ENCODE measurements around the gene ZFP90.

ZFP90 gene

DNA sequence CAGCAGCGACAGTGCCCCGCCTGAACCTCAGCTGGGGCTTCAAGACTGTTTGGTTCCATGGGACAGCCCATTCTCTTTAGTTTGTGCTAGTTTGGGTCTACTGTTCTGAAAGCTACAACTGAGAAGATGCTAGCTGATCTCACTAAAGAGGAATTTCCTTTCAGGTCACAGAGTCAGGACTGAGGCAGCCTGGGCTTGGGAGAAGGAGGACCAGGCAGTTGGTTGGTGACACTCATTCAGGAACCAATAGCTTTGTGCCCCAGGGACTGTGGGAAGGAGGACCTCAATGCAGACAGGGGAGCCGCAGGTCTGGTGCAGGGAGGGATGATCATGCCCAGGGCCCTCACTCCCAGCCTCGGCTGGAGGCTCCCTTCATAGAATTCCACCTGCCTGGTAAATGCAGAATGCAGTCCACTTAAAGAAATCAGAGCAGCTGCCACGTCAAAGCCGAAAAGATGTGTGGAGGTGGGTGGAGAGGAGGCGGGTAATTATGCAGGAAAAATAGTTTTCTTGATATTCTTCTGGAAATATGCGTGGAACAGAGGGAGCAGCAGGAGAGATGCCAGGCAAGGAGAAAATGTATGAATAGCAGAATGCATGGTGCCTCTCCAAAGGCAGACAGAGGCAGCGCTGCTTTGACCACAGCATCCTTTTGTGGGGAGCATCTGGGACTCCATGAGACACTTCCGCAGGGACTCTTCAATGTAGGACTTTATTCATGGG lies 32.6 kb upstream of the ZFP90 start:
- peaks cover 0 to 8% of the 10 kb centered on the region in 2 donors for H3K4me1 Mint-ChIP-seq (ENCODE audit: low read depth in 2 of 2)
- DNase-seq (no peak), ATAC-seq (replicated peaks) (no peak)
- H3K36me3 Mint-ChIP-seq (ENCODE audit: insufficient read depth) = no peaks in the 10 kb centered on the region
- H3K27ac Mint-ChIP-seq = no peak overlapping the region
- no peak overlapping the region for H3K4me3 Mint-ChIP-seq
- no peaks in the 10 kb centered on the region for H3K9me3 Mint-ChIP-seq
- H3K27me3 Mint-ChIP-seq = peaks cover 14 to 28% of the 10 kb centered on the region in 2 donors

DNA sequence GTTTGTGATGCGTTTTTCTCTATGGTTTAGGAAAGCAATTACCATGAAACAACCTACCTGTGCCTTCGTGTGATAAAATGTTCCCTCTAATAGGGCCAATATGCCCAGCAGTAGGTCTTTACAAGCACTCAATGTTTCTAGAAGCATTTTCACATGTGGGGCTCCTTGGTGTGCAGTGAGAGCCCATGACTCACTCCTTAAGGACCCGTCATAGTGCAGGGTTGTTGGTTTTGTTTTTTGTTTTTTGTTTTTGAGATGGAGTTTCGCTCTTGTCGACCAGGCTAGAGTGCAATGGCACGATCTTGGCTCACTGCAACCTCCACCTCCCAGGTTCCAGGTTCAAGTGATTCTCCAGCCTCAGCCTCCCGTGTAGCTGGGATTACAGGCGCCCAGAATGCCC lies 31.1 kb upstream of the ZFP90 start:
- peaks cover 14 to 28% of the 10 kb centered on the region in 2 donors for H3K27me3 Mint-ChIP-seq
- no peaks in the 10 kb centered on the region for H3K36me3 Mint-ChIP-seq (ENCODE audit: insufficient read depth)
- H3K4me1 Mint-ChIP-seq (ENCODE audit: low read depth in 2 of 2) = peaks cover 0 to 8% of the 10 kb centered on the region in 2 donors
- DNase-seq = no peak
- ATAC-seq (replicated peaks) = no peak
- H3K9me3 Mint-ChIP-seq = no peaks in the 10 kb centered on the region
- no peak overlapping the region for H3K4me3 Mint-ChIP-seq
- H3K27ac Mint-ChIP-seq = no peak overlapping the region

DNA sequence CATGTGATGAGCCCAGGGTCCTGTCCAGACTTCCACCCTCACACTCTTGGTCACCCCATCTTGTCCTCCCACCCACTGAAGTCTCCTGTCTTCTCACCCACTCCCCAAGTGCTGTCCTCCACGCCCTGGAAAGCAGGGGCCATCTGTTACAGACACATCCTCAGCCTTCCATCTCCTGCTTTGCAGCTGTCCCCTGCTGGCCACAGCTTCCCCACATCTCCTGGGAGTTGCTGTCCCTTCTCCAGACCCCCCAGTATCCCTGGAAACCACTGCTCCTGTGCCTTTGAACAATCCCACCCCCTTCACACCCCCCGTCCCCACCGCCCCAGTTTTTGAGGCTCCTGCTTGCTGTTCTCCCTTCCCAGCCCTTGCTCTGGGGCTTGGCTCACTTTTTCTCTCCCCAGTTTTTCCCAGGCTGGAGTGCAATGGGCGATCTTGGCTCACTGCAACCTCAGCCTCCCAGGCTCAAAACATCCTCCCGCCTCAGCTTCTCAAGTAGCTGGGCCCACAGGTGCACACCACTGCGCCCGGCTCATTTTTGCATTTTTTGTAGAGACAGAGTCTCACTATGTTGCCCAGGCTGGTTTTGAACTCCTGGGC lies 30.4 kb upstream of the ZFP90 start:
- Mint-ChIP-seq H3K36me3 (ENCODE audit: insufficient read depth) (no peaks in the 10 kb centered on the region), H3K27ac (peak overlapping the region in 1 of 2 donors; percentile 26), H3K4me1 (ENCODE audit: low read depth in 2 of 2) (peaks cover 0 to 8% of the 10 kb centered on the region in 2 donors), H3K9me3 (no peaks in the 10 kb centered on the region), H3K27me3 (peaks cover 14 to 28% of the 10 kb centered on the region in 2 donors), H3K4me3 (no peak overlapping the region)
- no peak for ATAC-seq (replicated peaks)
- no peak for DNase-seq

DNA sequence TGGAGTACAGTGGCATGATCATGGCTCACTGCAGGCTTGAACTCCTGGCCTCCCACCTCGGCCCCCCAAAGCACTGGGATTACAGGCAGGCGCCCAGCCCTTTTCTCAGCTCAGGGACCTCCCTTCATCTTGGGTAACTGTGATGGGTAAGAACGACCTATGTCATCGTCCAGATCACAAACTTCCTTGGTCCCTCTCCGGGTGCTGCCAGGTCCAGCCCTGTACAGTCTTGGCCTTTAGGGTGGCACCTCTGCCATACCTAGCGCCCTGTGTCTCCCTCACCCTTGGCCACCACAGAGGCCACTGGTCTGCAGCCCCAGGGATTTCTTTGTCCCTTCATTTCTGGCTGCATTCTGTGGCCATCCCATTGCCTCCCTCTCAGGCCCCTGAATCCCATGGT lies 29.7 kb upstream of the ZFP90 start:
- no peak overlapping the region for H3K4me3 Mint-ChIP-seq
- peak overlapping the region in 1 of 2 donors; percentile 26 for H3K27ac Mint-ChIP-seq
- peaks cover 14 to 28% of the 10 kb centered on the region in 2 donors for H3K27me3 Mint-ChIP-seq
- H3K4me1 Mint-ChIP-seq (ENCODE audit: low read depth in 2 of 2) = peaks cover 0 to 8% of the 10 kb centered on the region in 2 donors
- no peak for DNase-seq
- ATAC-seq (replicated peaks) = no peak
- H3K36me3 Mint-ChIP-seq (ENCODE audit: insufficient read depth) = no peaks in the 10 kb centered on the region
- no peaks in the 10 kb centered on the region for H3K9me3 Mint-ChIP-seq

DNA sequence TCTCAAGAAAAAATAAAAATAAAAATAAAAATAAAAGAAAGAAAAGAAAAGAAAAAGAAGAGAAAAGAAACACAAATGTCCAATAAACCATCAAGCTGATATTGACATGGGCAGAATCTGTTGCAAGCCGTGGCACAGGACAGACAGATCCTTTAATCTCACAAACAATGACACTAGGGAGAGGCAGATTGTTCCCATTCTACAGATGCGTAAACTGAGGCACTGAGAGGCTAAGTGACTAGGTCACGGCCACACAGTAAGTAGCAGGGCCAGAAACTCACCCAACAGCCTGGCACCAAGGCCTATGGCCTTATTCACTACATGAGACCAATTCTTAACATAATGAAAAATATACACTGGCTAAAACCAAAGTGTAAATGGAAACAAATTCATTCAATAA lies 28.3 kb upstream of the ZFP90 start:
- no peak overlapping the region for H3K4me3 Mint-ChIP-seq
- H3K27me3 Mint-ChIP-seq = peaks cover 14 to 28% of the 10 kb centered on the region in 2 donors
- no peaks in the 10 kb centered on the region for H3K36me3 Mint-ChIP-seq (ENCODE audit: insufficient read depth)
- ATAC-seq (replicated peaks) (no peak), DNase-seq (no peak)
- H3K27ac Mint-ChIP-seq = no peak overlapping the region
- no peaks in the 10 kb centered on the region for H3K9me3 Mint-ChIP-seq
- peaks cover 0 to 8% of the 10 kb centered on the region in 2 donors for H3K4me1 Mint-ChIP-seq (ENCODE audit: low read depth in 2 of 2)

DNA sequence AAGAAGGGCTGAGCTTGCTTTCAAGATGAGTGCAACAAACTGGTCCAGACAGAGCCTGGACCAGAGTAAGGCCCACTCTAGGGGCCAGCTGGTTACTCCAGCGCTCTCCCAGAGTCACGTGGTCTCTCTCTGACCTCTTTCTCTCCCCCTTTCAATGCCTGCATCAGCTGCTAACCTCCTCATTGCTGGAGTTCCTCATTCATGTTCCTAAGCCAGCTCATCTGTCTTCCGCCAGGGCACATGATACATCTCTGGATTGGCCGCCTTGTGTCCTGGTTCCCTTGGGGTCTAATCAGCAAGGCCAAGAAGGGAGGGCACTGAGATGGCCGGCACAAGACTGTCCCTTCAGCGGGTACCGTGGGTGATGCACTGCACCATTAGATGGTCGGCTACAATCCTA lies 26.9 kb upstream of the ZFP90 start:
- H3K4me3 Mint-ChIP-seq = no peak overlapping the region
- H3K9me3 Mint-ChIP-seq = no peaks in the 10 kb centered on the region
- H3K27ac Mint-ChIP-seq = no peak overlapping the region
- no peak for ATAC-seq (replicated peaks)
- H3K4me1 Mint-ChIP-seq (ENCODE audit: low read depth in 2 of 2) = peaks cover 0 to 8% of the 10 kb centered on the region in 2 donors
- no peaks in the 10 kb centered on the region for H3K36me3 Mint-ChIP-seq (ENCODE audit: insufficient read depth)
- DNase-seq = no peak
- H3K27me3 Mint-ChIP-seq = peaks cover 10 to 17% of the 10 kb centered on the region in 2 donors

DNA sequence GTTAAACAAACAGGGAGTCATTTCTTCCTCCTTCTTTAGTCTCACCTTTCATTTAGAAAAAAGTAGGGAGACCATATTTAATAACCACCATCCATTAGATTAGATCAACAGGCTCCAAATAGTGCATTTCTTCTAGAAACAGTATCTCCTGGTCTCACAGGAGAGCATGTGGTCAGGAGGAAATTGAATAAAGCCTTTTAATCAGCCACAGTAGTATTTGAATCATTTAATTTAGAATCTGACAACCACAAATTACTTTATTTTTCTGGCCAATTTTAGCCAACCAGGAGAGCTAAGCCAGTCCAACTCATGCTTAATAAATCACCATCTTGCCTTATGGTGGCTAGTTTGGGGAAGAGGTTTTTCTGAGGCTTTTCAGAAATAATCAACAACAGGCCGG lies 26.3 kb upstream of the ZFP90 start:
- Mint-ChIP-seq H3K4me3 (no peak overlapping the region), H3K4me1 (ENCODE audit: low read depth in 2 of 2) (peaks cover 0 to 8% of the 10 kb centered on the region in 2 donors), H3K27me3 (peaks cover 10 to 17% of the 10 kb centered on the region in 2 donors), H3K27ac (no peak overlapping the region), H3K36me3 (ENCODE audit: insufficient read depth) (no peaks in the 10 kb centered on the region), H3K9me3 (no peaks in the 10 kb centered on the region)
- ATAC-seq (replicated peaks) (no peak), DNase-seq (no peak)

DNA sequence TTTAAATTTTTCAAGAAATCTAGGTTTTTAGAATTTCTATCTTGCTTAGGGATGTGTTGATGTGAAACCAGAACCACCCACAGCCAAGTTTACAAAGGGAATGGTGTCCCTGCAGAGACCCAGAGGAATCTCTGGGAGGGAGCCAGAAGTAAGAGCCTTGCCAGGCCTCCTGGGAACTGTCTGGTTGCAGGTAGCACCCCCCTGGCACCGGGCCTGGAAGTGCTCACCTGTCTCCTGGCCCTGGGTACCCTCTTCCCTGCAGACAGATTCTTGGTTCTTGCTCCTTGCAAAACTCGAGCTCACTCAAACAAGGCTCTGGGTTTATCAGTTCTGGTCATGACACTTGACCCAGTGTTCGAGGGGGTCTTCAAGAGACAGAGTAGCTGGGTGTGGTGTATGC lies 24.6 kb upstream of the ZFP90 start:
- H3K4me3 Mint-ChIP-seq = no peak overlapping the region
- no peak overlapping the region for H3K27ac Mint-ChIP-seq
- H3K4me1 Mint-ChIP-seq (ENCODE audit: low read depth in 2 of 2) = peaks cover 0 to 5% of the 10 kb centered on the region in 2 donors
- H3K9me3 Mint-ChIP-seq = no peaks in the 10 kb centered on the region
- ATAC-seq (replicated peaks) (no peak), DNase-seq (no peak)
- peaks cover 1 to 6% of the 10 kb centered on the region in 2 donors for H3K27me3 Mint-ChIP-seq
- H3K36me3 Mint-ChIP-seq (ENCODE audit: insufficient read depth) = no peaks in the 10 kb centered on the region

DNA sequence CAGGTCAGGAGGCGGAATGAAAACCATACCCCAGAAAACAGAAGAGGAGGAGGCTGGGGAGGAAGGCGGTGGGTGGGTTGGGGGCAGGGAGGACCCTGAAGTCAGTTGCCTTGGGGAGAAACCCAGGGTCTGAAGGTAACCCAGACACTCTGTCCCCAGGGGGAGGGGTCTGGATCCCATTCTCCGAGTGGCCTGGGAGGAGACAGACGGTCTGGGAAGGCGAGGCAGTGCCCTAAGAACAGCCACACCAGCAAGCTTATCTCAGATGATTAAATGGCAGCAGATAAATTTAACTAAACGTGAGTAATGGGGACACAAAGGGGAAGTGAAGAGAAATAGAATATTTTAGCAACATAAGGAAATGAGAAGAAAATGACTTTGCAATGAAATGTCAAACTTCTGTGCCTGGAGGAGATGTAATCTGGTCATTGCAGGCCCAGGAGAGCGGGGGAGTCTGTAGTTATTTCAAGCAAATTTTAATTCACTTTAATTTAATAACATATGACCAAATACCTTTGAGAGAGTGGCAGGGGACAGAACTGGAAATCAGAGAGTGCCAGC lies 21.4 kb upstream of the ZFP90 start:
- ATAC-seq (replicated peaks) (no peak), DNase-seq (no peak)
- Mint-ChIP-seq H3K9me3 (no peaks in the 10 kb centered on the region), H3K27me3 (no peaks in the 10 kb centered on the region), H3K36me3 (ENCODE audit: insufficient read depth) (peaks cover 7% of the 10 kb centered on the region), H3K27ac (peak overlapping the region in 1 of 2 donors; percentile 13), H3K4me3 (no peak overlapping the region), H3K4me1 (ENCODE audit: low read depth in 2 of 2) (peaks cover 8 to 9% of the 10 kb centered on the region in 2 donors)

DNA sequence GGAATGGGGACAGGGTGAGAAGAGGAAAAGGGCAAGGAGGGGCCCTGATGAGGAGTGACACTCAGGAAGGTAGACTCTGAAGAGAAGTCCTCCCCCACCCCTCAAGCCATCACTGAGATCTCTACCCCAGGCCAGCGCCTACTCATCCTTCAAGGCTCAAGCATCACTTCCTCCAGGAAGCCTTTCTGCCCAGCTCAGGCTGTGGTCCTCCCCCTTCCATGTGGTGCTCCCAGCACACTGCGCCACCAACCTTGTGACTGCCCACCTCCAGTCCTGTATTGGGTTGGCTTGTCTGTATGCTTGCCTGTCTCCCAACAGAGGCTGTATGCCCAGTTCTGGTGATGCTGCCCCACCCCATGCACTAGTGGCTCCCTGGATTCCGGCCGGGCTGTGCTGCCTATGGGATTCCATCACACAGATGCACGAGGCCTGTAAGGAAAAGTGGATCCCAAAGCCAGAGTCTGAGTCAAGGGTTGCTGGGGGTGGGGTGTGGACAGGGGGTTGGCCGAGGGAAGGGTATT lies 19.8 kb upstream of the ZFP90 start:
- peak overlapping the region in 1 of 2 donors; percentile 17 for H3K27ac Mint-ChIP-seq
- H3K27me3 Mint-ChIP-seq = peaks cover 0 to 9% of the 10 kb centered on the region in 2 donors

DNA sequence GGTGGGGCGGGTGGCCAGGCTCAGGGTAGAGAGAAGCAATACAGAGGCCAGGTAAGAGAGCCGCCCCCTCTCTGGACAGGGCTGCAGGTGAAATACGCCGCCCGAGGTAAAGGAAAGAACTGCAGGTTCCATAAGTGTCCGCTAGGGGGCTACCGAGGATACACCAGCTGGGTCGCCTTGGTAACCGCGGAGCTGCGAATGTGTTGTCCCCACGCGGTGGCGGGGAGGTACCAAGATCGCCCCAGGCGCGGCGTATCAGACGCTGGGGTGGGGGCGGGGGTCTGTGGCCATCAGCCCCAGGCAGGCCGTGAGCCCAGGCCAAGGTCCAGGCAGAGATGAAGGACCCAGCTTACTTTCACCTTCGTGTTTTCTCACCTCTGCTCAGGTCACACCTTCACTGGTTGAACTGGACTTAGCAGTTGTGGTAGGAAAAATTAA lies 18.4 kb upstream of the ZFP90 start:
- peaks cover 8 to 9% of the 10 kb centered on the region in 2 donors for H3K4me1 Mint-ChIP-seq (ENCODE audit: low read depth in 2 of 2)
- ATAC-seq (replicated peaks) (peak; percentile 98), DNase-seq (peak; percentile 88 to 89 (median 88))
- peaks cover 0 to 9% of the 10 kb centered on the region in 2 donors for H3K27me3 Mint-ChIP-seq
- no peaks in the 10 kb centered on the region for H3K9me3 Mint-ChIP-seq
- H3K36me3 Mint-ChIP-seq (ENCODE audit: insufficient read depth) = peaks cover 7% of the 10 kb centered on the region
- peak overlapping the region; percentile 67 to 68 for H3K4me3 Mint-ChIP-seq
- H3K27ac Mint-ChIP-seq = peak overlapping the region; percentile 91 to 94

More for the DNA sequence above, 19.8 kb upstream of the ZFP90 start:
- peaks cover 8 to 9% of the 10 kb centered on the region in 2 donors for H3K4me1 Mint-ChIP-seq (ENCODE audit: low read depth in 2 of 2)
- DNase-seq = no peak
- H3K4me3 Mint-ChIP-seq = no peak overlapping the region
- no peaks in the 10 kb centered on the region for H3K9me3 Mint-ChIP-seq
- peaks cover 7% of the 10 kb centered on the region for H3K36me3 Mint-ChIP-seq (ENCODE audit: insufficient read depth)
- no peak for ATAC-seq (replicated peaks)

DNA sequence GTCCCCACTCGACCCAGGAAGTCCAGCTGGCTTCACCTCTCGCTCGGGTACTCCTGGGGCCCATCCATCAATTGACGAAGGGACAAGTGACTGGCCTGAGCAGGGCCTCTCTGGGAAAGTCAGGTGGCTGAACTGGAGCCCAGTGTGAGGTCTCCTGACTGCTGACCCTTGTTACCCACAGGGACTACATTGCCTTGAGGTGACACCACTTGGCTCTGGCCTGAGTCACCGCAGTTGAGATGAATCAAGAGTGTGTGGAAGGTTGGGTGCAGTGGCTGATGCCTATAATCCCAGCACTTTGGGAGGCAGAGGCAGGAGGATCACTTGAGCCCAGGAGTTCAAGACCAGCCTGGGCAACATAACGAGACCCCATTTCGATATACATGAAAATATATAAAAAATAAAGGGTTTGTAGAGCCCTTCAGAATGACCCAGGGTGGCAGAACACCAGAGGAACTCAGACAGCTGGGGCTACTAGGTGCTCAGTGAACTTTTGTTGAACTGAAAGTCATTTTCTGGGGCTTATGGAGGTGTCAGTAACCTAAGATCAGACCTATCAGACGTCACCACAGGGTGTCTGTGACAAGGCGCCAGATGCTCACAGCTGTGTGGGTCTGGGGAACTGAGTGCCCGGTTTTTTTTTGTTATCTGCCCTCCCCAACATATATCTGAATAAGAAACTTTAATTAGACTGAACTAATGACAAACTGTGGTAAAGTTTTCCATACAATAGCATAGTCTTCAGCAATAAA lies 14.8 kb upstream of the ZFP90 start:
- Mint-ChIP-seq H3K9me3 (no peaks in the 10 kb centered on the region), H3K27ac (no peak overlapping the region), H3K36me3 (ENCODE audit: insufficient read depth) (peaks cover 14% of the 10 kb centered on the region), H3K4me3 (no peak overlapping the region), H3K4me1 (ENCODE audit: low read depth in 2 of 2) (peaks cover 13 to 15% of the 10 kb centered on the region in 2 donors), H3K27me3 (peaks cover 0 to 9% of the 10 kb centered on the region in 2 donors)
- no peak for DNase-seq
- ATAC-seq (replicated peaks) = no peak

DNA sequence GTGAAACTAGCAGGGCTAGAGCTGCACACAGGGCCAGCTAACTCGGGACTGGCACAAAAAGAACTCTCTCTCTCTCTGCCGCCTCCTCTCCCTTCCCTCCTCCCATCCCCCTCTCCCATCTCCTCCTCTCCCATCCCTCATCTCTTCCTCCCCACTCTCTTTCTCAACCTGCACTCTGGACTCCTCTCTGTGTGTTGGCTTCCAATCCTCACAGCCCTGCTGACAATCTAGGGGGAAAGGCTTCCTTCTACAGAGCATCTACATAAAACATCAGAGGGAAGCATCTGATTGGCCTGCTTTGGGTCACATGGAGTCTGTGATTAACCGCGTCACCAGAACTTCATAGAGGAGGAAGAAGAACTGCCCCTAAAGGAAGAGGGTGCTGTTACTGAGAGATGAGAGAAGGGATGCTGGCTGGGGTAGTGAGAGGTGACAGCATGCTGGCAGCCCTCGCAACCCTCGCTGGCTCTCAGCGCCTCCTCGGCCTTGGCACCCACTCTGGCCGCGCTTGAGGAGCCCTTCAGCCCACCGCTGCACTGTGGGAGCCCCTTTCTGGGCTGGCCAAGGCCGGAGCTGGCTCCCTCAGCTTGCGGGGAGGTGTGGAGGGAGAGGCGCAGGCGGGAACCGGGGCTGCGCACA lies 12.8 kb upstream of the ZFP90 start:
- Mint-ChIP-seq H3K9me3 (no peaks in the 10 kb centered on the region), H3K4me1 (ENCODE audit: low read depth in 2 of 2) (peaks cover 12 to 18% of the 10 kb centered on the region in 2 donors), H3K4me3 (no peak overlapping the region), H3K27ac (no peak overlapping the region), H3K27me3 (peaks cover 0 to 9% of the 10 kb centered on the region in 2 donors), H3K36me3 (ENCODE audit: insufficient read depth) (peaks cover 12% of the 10 kb centered on the region)
- ATAC-seq (replicated peaks) (no peak), DNase-seq (no peak)

Measured in effector memory CD8-positive, alpha-beta T cell (primary cell).